GM19438 (cell line): Measurements from ENCODE around the gene XKR8.
"Not testable (repeated sequence)": the region's sequence is repeated elsewhere in the genome, so short reads cannot be mapped to it uniquely, and the experiment has no call there.

Experiments used
- ATAC-seq: cut with Tn5 transposase; IDR thresholded peaks from one replicate; pipeline ENCODE4 v1.9.1; 2021; ENCODE audit warnings: low read depth; ENCODE audit not compliant: unreplicated experiment

XKR8 gene

DNA sequence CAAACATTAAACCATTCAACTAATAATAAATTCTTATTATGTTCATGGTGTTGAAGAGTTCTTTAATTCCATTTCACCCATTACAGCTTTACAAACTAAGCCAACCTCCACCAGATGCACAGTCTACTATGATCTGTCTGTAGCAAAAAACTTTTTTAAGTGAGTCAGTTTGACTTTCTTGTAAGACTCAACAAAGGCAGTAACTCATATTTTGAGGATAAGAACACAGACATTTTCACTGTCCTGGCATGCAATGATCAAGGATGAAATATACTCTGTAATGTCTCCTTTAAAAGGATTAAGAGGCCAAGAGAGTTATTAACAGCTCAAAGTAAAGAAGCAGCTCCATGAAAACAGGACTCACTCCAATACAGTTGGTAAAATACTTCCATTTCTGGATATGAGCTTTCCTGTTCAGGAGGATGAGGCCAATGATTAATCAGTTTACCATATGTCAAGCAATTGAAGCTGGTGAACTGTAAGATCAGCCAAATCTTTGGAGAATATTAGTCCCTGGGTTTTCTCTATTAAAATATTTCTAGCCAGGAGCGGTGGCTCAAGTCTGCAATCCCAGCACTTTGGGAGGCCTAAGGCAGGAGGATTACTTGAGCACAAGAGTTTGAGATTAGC is 20.6 kb downstream of the XKR8 start:
- ATAC-seq = no peak

DNA sequence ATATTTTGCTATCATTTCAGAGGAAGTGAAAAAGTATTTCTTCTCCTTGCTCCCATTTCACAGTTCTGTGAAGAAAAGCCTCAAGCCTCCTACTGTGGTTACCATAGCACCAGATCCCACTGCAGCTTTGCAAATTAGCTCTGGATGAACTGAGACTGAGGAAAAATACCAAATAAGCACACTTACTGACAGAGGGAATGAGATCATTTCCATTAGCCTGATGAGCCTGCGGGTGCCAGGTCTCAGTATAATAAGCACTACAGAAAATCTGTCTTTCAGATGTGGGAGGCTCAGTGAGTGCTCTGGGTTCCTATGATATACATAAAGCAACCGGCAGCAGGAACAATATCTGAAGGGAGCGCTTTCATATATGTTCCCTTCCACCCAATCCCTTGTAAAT is 21.4 kb downstream of the XKR8 start:
- ATAC-seq = no peak

DNA sequence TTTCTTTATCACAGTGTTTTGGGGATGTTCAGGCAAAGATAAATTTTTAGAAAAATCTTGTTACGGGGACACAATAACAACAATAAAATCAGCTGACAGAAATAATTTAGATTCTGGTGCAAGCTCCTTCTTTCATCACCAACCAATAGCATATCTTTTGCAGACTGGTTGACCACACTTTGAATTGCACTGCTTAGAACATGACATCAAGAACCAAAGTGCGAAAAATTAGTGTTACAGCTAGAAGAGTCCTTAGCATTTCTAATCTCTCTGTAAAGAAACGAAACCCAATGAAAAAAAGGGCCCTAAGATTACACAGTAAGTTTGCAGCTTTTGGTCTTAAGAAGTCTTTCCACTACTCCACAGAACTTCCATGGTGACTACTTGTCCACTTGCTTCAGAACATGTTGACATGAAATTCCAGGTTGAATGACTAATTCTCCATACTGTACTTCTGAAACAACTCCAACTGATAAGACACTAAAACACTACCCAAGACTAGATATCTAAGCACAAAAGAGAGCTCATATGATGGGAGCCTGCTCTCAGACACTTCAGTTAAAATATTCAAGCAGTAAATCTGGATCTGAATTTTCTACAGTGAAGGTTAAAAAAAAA is 31.3 kb downstream of the XKR8 start:
- no peak for ATAC-seq

DNA sequence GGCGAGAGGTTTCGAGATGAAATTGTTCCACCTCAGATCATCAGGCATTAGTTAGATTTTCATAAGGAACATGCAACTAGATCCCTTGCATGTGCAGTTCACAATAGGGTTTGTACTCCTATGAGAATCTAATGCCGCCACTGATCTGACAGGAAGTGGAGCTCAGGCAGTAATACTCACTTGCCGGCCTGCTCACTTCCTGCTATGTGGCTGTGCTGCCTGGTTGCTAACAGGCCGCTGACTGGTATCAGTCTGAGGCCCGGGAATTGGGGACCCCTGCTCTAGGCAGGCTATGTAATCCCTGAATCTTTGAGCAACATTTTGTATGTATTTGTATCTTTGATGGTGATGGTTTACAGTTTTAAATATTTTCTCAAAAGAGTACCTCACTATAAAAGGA is 32.5 kb downstream of the XKR8 start:
- no peak for ATAC-seq

DNA sequence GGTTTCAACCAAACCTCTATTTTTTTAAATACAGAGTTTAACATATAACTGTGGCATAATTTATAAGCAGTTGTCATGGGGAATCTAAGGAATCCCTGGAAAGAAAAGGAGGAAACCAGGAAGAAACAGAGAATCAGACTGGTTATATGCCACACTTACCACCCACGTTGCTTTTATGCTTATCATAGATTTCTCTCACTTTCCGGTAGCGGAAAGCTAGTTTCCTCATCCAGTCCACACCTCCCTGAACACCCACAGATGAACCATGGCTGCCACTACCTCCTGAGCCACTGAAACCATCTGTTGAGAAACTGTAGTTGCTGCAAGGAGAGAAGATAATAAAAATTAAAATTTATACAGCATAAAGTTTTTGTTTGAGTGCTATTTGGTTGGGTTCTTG is 33.5 kb downstream of the XKR8 start:
- no peak for ATAC-seq

DNA sequence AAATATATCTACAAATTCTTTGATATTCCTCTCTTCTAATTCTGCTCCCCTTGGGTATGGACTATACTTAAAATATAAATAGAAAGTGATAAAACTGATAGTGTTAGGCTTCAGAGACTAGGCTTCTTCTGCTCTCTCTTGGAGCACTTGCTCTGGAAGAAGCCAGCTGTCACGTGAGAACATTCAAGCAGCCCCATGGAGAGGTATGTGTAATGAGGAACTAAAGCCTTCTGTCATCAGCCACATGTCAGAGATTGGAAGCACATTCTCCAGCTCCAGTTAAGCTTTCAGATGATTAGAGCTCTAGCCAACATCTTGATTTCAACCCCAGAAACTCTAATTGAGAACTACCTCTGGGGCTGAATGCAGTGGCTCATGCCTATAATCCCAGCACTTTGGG is 34.3 kb downstream of the XKR8 start:
- no peak for ATAC-seq

DNA sequence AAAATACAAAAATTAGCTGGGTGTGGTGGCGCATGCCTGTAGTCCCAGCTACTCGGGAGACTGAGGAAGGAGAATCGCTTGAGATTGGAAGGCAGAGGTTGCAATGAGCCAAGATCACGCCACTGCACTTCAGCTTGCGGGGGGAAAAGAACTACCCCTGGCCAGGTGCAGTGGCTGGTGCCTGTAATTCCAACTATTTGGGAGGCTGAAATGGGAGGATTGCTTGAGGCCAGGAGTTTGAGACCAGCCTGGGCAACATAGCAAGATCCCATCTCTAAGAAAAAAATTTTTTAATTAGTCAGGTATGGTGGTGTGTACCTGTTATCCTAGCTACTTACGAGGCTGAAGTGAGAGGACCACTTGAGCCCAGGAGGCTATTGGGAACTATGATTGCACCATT is 34.8 kb downstream of the XKR8 start:
- ATAC-seq = not testable (repeated sequence)

DNA sequence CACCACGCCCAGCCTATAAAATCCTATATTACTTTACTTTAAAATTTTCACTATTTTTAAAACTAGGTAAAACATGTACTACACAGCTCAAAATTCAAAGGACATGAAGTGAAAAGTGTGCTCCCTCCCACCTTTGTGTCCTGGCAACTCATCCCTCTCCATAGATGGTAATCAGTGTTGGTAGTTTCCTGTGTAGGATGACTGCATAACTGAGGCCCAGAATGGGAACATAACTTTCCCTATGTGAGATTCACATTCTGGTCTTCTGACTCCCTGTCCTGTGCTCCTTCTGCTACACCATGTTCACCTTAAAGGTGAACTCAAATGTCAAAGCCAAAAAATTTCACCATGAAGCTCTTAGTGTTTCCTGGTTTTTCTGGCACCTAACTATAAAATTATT is 39.3 kb downstream of the XKR8 start:
- ATAC-seq = no peak

DNA sequence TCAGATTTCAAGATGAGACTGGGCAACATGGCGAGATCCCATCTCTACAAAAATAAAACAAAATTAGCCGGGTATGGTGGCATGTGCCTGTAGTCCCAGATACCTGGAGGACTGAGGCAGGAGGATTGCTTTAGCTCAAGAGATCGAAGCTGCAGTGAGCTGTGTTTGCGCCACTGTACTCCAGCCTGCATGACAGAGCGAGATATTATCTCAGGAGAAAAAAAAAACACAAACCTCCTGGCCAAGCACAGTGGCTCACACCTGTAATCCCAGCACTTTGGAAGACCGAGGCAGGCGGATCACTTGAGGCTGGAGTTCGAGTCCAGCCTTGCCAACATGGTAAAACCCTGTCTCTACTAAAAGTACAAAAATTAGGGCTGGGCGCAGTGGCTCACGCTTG is 42.8 kb downstream of the XKR8 start:
- no peak for ATAC-seq

DNA sequence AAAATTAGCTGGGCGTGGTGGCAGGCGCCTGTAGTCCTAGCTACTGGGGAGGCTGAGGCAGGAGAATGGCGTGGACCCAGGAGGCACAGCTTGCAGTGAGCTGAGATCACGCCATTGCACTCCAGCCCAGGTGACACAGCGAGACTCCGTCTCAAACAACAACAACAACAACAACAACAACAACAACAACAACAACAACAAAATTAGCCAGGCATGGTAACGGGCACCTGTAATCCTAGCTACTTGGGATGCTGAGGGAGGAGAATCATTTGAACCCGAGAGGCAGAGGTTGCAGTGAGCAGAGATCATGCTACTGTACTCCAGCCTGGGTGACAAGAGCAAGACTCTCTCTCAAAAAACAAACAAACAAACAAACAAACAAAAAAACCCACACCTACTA is 43.3 kb downstream of the XKR8 start:
- ATAC-seq = not testable (repeated sequence)

DNA sequence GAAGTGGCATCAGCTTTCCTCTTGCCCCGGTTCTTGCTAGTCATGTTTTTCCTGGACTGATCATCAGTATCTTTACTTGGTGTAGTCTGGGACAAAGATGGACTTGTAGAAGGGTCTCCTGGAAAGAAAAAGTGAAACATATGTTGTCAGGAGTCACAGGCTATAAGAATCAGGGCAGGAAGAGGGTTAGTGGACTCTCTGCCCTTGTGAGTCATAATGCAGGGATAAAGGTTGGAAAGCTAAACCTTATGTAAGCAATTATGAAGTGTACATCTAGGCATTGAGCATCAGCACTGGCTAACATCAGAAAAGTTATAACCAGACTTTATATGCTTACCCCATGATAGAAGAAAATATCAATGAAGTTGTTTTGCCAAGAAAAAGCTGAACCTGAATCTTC is 51.2 kb downstream of the XKR8 start:
- ATAC-seq = no peak
